ENCODE data around the gene KLHL24.

DNA sequence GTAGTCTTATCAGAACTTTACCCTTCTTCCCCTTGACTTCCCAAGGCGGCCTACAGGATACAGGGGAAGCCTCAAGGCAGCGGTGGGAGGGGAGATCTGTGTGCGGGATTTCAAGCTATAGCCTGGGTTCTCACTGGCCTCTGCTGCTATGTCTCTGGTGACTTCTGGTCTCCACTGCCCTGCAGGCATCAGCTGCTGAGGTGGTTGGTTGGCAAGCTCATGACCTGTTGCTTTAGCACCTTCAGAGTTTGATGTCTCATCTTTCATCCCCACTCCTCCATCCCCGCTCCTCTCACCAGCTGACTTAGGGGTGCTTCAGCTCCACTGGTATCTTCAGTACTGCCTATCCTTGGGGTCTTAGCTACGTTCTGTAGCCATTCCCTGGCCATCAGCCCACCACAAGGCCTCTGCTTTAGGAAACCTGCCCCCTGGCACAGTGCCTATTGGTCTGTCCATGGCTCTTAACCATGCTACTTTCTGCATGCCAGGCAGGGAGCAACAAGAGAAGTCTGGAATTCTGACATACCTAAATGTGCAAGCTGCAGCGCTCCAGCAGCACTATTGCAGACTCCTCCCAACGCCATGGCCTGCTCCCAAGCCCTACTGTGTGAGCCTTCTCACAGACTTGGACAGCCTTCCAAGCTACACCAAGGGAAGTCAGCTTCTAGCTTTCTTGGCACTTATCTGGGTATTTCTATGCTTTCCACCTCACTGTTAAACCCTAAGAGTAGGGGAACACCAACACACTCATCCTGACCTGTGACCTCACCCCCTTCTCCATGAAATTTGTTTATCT, 60.3 kb downstream of the KLHL24 start:
- TF ChIP-seq EZH2 (IDR thresholded peaks at IDR 0.05; ENCODE audit: borderline replicate concordance, low read length), result no peak
- TF ChIP-seq CTCF (conservative IDR thresholded peaks at IDR 0.05 in 1 of 2, IDR thresholded peaks at IDR 0.05 in 1 of 2; ENCODE audit: extremely low read depth in 1 of 2, insufficient read depth in 1 of 2, low read depth in 1 of 2, low read length in 2 of 2), result no peak

Data from mammary epithelial cell (primary cell).